Measurements from ENCODE around the gene GRM5. TPM values are rescaled to one million over a fixed set of nuclear protein-coding genes. Genes with fewer than 3 reads are reported as not detected.

The GRM5 gene
- total and polyA plus RNA-seq, 8 donors = 0.37 TPM; not detected in 7

- intact Hi-C loops (cut with DNase I; ENCODE audit: low total_unique reads) = no loop called here
Measured at GRCh38 chr11:88583251-88583650, 482.5 kb downstream of the GRM5 start.

DNA sequence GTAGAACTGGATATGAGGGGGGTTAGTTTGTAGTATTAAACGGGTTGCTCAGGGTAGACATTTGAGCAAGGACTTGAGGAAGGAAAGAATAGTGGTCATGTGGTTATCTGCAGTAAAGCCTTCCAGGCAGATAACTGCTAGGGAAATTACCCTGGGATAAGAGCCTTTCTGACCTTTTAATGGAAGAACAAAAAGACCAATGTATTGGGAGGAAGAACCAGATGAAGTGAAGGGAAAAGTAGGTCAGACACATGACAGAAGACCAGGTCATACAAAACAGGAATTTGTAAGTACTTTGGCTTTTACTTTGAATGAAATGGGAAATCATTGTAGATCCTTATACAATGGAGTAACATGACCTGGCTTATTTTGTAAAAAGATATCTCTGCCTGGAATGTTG lies 486.3 kb downstream of the GRM5 start:
- Histone ChIP-seq H3K4me1 (no peaks in the 10 kb centered on the region), H3K27ac (no peak overlapping the region), H3K27me3 (peaks cover 0 to 3% (median 0%) of the 10 kb centered on the region in 3 donors), H3K36me3 (no peaks in the 10 kb centered on the region), H3K9me3 (no peaks in the 10 kb centered on the region), H3K4me3 (no peak overlapping the region)
- intact Hi-C loops (cut with DNase I; ENCODE audit: low total_unique reads) = no loop called here
- TF ChIP-seq, protein P1, sequence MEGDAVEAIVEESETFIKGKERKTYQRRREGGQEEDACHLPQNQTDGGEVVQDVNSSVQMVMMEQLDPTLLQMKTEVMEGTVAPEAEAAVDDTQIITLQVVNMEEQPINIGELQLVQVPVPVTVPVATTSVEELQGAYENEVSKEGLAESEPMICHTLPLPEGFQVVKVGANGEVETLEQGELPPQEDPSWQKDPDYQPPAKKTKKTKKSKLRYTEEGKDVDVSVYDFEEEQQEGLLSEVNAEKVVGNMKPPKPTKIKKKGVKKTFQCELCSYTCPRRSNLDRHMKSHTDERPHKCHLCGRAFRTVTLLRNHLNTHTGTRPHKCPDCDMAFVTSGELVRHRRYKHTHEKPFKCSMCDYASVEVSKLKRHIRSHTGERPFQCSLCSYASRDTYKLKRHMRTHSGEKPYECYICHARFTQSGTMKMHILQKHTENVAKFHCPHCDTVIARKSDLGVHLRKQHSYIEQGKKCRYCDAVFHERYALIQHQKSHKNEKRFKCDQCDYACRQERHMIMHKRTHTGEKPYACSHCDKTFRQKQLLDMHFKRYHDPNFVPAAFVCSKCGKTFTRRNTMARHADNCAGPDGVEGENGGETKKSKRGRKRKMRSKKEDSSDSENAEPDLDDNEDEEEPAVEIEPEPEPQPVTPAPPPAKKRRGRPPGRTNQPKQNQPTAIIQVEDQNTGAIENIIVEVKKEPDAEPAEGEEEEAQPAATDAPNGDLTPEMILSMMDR (IDR thresholded peaks at IDR 0.05) = no peak
- TF ChIP-seq EP300 (IDR thresholded peaks at IDR 0.05) (no peak), POLR2AphosphoS5 (IDR thresholded peaks at IDR 0.05) (no peak), POLR2A (IDR thresholded peaks at IDR 0.05) (no peak)
- 52 to 72% (median 54%) methylated on average over 1 of the region's 1 CpG for WGBS, 5 donors
- no peak for DNase-seq

More at GRCh38 chr11:88583251-88583650, 482.5 kb downstream of the GRM5 start:
- no peak for DNase-seq
- 63 to 75% (median 74%) methylated on average over 4 of the region's 4 CpGs for WGBS, 5 donors
- Histone ChIP-seq H3K9me3 (no peaks in the 10 kb centered on the region), H3K27me3 (peaks cover 0 to 15% (median 0%) of the 10 kb centered on the region in 3 donors), H3K27ac (no peak overlapping the region), H3K4me3 (no peak overlapping the region), H3K36me3 (no peaks in the 10 kb centered on the region), H3K4me1 (no peaks in the 10 kb centered on the region)
- TF ChIP-seq POLR2A (IDR thresholded peaks at IDR 0.05) = no peak
- TF ChIP-seq, protein P1 (IDR thresholded peaks at IDR 0.05) = no peak
- no peak for TF ChIP-seq POLR2AphosphoS5 (IDR thresholded peaks at IDR 0.05)
- TF ChIP-seq EP300 (IDR thresholded peaks at IDR 0.05) = no peak

GRCh38 chr11:88576741-88577140 lies 489.0 kb downstream of the GRM5 start:
- TF ChIP-seq, protein P1 (IDR thresholded peaks at IDR 0.05) = no peak
- TF ChIP-seq EP300 (IDR thresholded peaks at IDR 0.05) (no peak), POLR2AphosphoS5 (IDR thresholded peaks at IDR 0.05) (no peak), POLR2A (IDR thresholded peaks at IDR 0.05) (no peak)
- WGBS, 5 donors = 78 to 89% (median 84%) methylated on average over 2 of the region's 2 CpGs
- Histone ChIP-seq H3K36me3 (no peaks in the 10 kb centered on the region), H3K4me3 (no peak overlapping the region), H3K27me3 (peaks cover 0 to 3% (median 0%) of the 10 kb centered on the region in 3 donors), H3K27ac (no peak overlapping the region), H3K9me3 (no peaks in the 10 kb centered on the region), H3K4me1 (no peaks in the 10 kb centered on the region)
- no peak for DNase-seq
- intact Hi-C loops (cut with DNase I; ENCODE audit: low total_unique reads) = no loop called here

DNA sequence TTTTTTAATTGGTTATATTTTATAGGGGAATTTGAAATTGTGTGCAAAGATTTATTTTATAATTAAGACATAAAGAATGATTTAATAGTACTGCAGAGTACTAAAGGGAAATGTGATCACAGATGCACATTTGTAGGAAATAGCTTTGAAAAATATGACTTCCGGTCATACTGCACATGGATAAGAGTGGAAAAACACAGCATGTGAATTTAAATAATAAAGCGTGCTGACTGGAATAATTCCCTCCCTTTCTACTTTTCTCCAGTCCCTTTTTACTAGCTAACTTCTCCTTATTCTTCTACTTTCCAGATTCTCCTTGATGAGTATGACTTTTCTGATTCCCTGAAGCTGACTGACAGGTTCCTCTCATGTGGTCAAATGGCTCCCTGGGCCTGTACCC lies 489.9 kb downstream of the GRM5 start:
- DNase-seq = no peak
- TF ChIP-seq POLR2A (IDR thresholded peaks at IDR 0.05) = no peak
- TF ChIP-seq, protein P1 (IDR thresholded peaks at IDR 0.05) = no peak
- no peak for TF ChIP-seq POLR2AphosphoS5 (IDR thresholded peaks at IDR 0.05)
- TF ChIP-seq EP300 (IDR thresholded peaks at IDR 0.05) = no peak
- H3K36me3 ChIP-seq = no peaks in the 10 kb centered on the region
- no peaks in the 10 kb centered on the region for H3K9me3 ChIP-seq
- peaks cover 0 to 3% (median 0%) of the 10 kb centered on the region in 3 donors for H3K27me3 ChIP-seq
- H3K27ac ChIP-seq = no peak overlapping the region
- no peaks in the 10 kb centered on the region for H3K4me1 ChIP-seq
- intact Hi-C loops (cut with DNase I; ENCODE audit: low total_unique reads) = no loop called here
- no peak overlapping the region for H3K4me3 ChIP-seq
- WGBS, 5 donors = 79 to 94% (median 91%) methylated on average over 2 of the region's 2 CpGs

Measured in stomach (tissue), 9 donors.